Loucy (cell line): ENCODE data around the gene CACNA2D3.

Source experiments
- H2AFZ ChIP-seq: fragments of 200-600 bp; sonication (generic); 2 replicates; pipeline ENCODE4 v1.6.0; 2016; ENCODE audit warnings: antibody characterized with exemption, mild to moderate bottlenecking, low read length, moderate library complexity
- H3F3A ChIP-seq: fragments of 200-600 bp; 2 replicates; pipeline ENCODE4 v1.6.0; 2016; ENCODE audit warnings: antibody characterized with exemption, low read depth, mild to moderate bottlenecking
- H3K27me3 ChIP-seq: fragments of 200-600 bp; sonication (generic); 2 replicates; pipeline ENCODE4 v1.6.1; 2014; ENCODE audit warnings: low read length, mild to moderate bottlenecking; ENCODE audit not compliant: insufficient read depth, poor library complexity, severe bottlenecking
- H3K36me3 ChIP-seq: fragments of 200-600 bp; sonication (generic); 2 replicates; pipeline ENCODE4 v1.6.1; 2016; ENCODE audit warnings: low read length; ENCODE audit not compliant: insufficient read depth
- H3K4me1 ChIP-seq: fragments of 200-600 bp; sonication (generic); 2 replicates; pipeline ENCODE4 v1.5.1; 2014; ENCODE audit warnings: low read length, mild to moderate bottlenecking; ENCODE audit not compliant: insufficient read depth, poor library complexity, severe bottlenecking
- H3K4me2 ChIP-seq: fragments of 200-600 bp; sonication (generic); 2 replicates; pipeline ENCODE4 v1.6.0; 2014; ENCODE audit warnings: antibody characterized with exemption, low read length, low read depth, mild to moderate bottlenecking; ENCODE audit not compliant: poor library complexity, severe bottlenecking
- H3K4me3 ChIP-seq: fragments of 200-600 bp; sonication (generic); 2 replicates; pipeline ENCODE4 v1.5.1; 2014; ENCODE audit warnings: low read length, mild to moderate bottlenecking, mixed read lengths; ENCODE audit not compliant: poor library complexity, severe bottlenecking
- H3K79me2 ChIP-seq: fragments of 200-600 bp; sonication (generic); 2 replicates; pipeline ENCODE4 v1.6.1; 2014; ENCODE audit warnings: low read length; ENCODE audit not compliant: insufficient read depth
- H3K9ac ChIP-seq: fragments of 200-600 bp; sonication (generic); 2 replicates; pipeline ENCODE4 v1.6.0; 2014; ENCODE audit warnings: mild to moderate bottlenecking, low read depth, low read length, moderate library complexity; ENCODE audit not compliant: poor library complexity, severe bottlenecking
- H3K9me2 ChIP-seq: fragments of 200-600 bp; sonication (generic); replicated peaks from 2 replicates; pipeline ENCODE4 v1.6.1; 2016; ENCODE audit warnings: low read depth, low read length, mixed read lengths
- H3K9me3 ChIP-seq: fragments of 200-600 bp; sonication (generic); 2 replicates; pipeline ENCODE4 v1.6.1; 2014; ENCODE audit warnings: mild to moderate bottlenecking, antibody characterized with exemption, low read length, low read depth; ENCODE audit not compliant: insufficient read depth
- H4K20me1 ChIP-seq: fragments of 200-600 bp; sonication (generic); 2 replicates; pipeline ENCODE4 v1.6.0; 2014; ENCODE audit warnings: antibody characterized with exemption, low read length, mild to moderate bottlenecking; ENCODE audit not compliant: insufficient read depth, poor library complexity, severe bottlenecking
- EZH2phosphoT487 ChIP-seq: fragments of 200-600 bp; IDR thresholded peaks from 2 replicates; pipeline ENCODE4 v1.6.1; 2018; ENCODE audit warnings: antibody characterized with exemption, mild to moderate bottlenecking, moderate library complexity, borderline replicate concordance
- TF ChIP-seq, protein P1 (sequence below): fragments of 200-600 bp; sonication (generic); conservative IDR thresholded peaks from 2 replicates; pipeline ENCODE4 v1.5.1; 2014; ENCODE audit warnings: mild to moderate bottlenecking, antibody characterized with exemption, low read length

CACNA2D3 gene

DNA sequence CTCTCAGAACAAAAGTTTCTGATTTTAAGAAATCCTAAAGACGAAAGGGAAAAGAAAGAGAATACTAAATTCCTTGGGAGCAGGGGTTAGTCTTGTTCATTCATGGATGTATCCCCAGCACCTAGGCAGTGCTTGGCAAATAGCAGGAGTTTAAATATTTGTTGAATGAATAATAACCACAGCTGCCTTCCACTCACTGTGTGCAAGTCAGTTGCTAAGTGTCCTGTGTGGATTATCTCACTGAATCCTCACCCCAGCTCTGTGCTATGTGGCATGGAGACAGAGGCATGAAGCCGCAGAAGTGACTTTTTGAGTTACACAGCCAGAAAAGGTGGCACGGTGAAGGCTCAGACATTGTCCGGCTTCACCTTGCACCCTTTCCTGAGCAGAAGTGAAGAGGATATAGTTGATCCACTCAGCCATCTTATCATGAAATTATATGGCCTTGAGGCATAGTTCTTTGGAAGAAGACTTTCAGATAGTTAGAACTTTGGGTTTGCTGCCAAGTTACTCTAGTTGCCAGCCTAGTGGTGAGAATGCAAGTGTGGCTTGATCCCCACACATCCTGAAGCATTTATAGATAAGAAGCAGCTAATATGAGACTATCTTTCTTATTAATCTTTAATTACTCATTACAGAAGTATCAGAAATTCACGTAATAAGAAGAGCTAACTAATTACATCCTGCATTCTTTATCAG lies 450.0 kb downstream of the CACNA2D3 start:
- H3K36me3 ChIP-seq = no peaks in the 10 kb centered on the region
- no peaks in the 10 kb centered on the region for H3K9me3 ChIP-seq
- H3F3A ChIP-seq = no peaks in the 10 kb centered on the region
- H3K4me2 ChIP-seq = no peak overlapping the region
- TF ChIP-seq, protein P1, sequence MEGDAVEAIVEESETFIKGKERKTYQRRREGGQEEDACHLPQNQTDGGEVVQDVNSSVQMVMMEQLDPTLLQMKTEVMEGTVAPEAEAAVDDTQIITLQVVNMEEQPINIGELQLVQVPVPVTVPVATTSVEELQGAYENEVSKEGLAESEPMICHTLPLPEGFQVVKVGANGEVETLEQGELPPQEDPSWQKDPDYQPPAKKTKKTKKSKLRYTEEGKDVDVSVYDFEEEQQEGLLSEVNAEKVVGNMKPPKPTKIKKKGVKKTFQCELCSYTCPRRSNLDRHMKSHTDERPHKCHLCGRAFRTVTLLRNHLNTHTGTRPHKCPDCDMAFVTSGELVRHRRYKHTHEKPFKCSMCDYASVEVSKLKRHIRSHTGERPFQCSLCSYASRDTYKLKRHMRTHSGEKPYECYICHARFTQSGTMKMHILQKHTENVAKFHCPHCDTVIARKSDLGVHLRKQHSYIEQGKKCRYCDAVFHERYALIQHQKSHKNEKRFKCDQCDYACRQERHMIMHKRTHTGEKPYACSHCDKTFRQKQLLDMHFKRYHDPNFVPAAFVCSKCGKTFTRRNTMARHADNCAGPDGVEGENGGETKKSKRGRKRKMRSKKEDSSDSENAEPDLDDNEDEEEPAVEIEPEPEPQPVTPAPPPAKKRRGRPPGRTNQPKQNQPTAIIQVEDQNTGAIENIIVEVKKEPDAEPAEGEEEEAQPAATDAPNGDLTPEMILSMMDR = no peak
- TF ChIP-seq EZH2phosphoT487 = no peak
- H3K9ac ChIP-seq = no peak overlapping the region
- H3K27me3 ChIP-seq = no peaks in the 10 kb centered on the region
- H3K9me2 ChIP-seq = no peaks in the 10 kb centered on the region
- no peak overlapping the region for H3K4me3 ChIP-seq
- no peaks in the 10 kb centered on the region for H3K79me2 ChIP-seq
- H3K4me1 ChIP-seq = no peaks in the 10 kb centered on the region
- H2AFZ ChIP-seq = no peak overlapping the region
- H4K20me1 ChIP-seq = no peaks in the 10 kb centered on the region

DNA sequence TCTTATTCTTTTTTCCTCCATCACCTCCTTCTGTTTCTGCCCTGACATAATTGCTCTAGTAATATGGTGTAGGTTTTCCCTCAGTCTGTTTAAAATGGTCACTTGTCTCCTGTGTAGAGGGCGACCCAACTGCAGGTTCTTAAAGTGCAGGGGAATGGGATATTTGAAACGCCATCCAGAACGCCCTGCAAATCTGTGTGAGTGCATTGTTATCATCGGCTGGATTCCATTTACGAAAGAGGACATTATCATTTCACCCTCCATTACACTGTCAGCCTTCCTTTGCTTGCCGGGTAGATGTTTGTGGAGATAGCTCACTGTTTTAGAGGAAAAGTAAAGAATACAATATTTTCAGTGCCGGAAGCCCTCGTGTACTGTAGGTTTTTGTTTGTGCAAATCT lies 451.5 kb downstream of the CACNA2D3 start:
- Histone ChIP-seq H3K9me3 (no peaks in the 10 kb centered on the region), H2AFZ (no peak overlapping the region), H3K9ac (no peak overlapping the region), H3K4me1 (no peaks in the 10 kb centered on the region), H3K79me2 (no peaks in the 10 kb centered on the region), H3K9me2 (no peaks in the 10 kb centered on the region), H3K4me3 (no peak overlapping the region), H3K27me3 (no peaks in the 10 kb centered on the region), H3F3A (no peaks in the 10 kb centered on the region), H4K20me1 (no peaks in the 10 kb centered on the region), H3K4me2 (no peak overlapping the region), H3K36me3 (no peaks in the 10 kb centered on the region)
- no peak for TF ChIP-seq EZH2phosphoT487
- TF ChIP-seq, protein P1 = no peak

DNA sequence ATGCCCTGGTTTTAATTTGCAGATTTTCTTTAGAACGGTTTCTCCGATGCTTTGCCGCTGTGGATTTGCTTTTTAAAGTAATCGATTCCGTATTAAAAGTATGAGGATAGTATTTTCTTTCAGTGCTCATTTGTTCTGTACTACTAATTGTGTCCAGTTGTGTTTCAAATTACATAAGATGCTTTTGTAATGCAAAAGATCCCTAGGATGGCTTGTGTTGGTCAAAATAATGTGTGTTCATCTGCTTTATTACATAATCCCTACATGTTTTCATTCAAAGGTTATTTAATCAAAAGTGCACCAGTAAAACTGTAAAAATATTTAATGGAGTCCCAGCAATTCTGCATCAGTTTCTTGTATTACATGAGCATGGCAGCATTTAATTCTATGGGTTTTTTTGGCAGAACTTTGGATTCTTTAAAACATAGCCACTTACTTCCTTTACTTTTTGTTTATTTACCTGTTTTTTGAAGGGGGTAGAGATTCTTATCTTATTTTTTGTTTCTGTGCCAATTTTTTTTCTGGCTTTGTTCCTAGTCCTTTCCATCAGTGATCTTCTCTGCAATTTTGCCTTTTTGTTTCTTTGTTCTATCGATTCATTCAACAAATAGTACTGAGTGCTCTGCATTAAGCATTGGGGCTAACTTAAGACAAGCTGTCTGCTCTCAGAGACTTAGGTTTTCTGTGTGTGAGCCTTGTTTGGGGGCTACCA lies 452.7 kb downstream of the CACNA2D3 start:
- TF ChIP-seq, protein P1 = no peak
- no peak for TF ChIP-seq EZH2phosphoT487
- no peak overlapping the region for H3K4me2 ChIP-seq
- no peak overlapping the region for H3K4me3 ChIP-seq
- H3K9me3 ChIP-seq = no peaks in the 10 kb centered on the region
- no peak overlapping the region for H3K9ac ChIP-seq
- no peaks in the 10 kb centered on the region for H3K27me3 ChIP-seq
- H3K4me1 ChIP-seq = no peaks in the 10 kb centered on the region
- no peaks in the 10 kb centered on the region for H3K36me3 ChIP-seq
- no peaks in the 10 kb centered on the region for H4K20me1 ChIP-seq
- no peaks in the 10 kb centered on the region for H3F3A ChIP-seq
- H2AFZ ChIP-seq = no peak overlapping the region
- no peaks in the 10 kb centered on the region for H3K9me2 ChIP-seq
- no peaks in the 10 kb centered on the region for H3K79me2 ChIP-seq
